Adrenal gland (tissue), 5 donors: ENCODE results near the gene GLIS1.

Experiments used
- POLR2A ChIP-seq, 2 donors: fragments of 450-650 bp; IDR thresholded peaks; one replicate each; pipeline ENCODE4 v1.6.1; 2017; ENCODE audit warnings: antibody characterized with exemption in 2 of 2, mild to moderate bottlenecking in 2 of 2, moderate library complexity in 1 of 2
- TF ChIP-seq, protein P1 (sequence below), 6 experiments: fragments of 450-650 bp in 4 of 6; fragments of 200-600 bp in 2 of 6; sonication (generic) in 1 of 6; IDR thresholded peaks; 1 replicate in 5 of 6; 2 replicates in 1 of 6; pipeline versions ENCODE4 v1.5.1 to v1.8.0; 2016 to 2021; ENCODE audit warnings: antibody characterized with exemption in 6 of 6, mild to moderate bottlenecking in 2 of 6, moderate library complexity in 1 of 6
- donor health status: DM: no; HTN: no; CAD: no.

GRCh38 chr1:53712276-53712675 is 26.7 kb downstream of the GLIS1 start:
- TF ChIP-seq, protein P1, sequence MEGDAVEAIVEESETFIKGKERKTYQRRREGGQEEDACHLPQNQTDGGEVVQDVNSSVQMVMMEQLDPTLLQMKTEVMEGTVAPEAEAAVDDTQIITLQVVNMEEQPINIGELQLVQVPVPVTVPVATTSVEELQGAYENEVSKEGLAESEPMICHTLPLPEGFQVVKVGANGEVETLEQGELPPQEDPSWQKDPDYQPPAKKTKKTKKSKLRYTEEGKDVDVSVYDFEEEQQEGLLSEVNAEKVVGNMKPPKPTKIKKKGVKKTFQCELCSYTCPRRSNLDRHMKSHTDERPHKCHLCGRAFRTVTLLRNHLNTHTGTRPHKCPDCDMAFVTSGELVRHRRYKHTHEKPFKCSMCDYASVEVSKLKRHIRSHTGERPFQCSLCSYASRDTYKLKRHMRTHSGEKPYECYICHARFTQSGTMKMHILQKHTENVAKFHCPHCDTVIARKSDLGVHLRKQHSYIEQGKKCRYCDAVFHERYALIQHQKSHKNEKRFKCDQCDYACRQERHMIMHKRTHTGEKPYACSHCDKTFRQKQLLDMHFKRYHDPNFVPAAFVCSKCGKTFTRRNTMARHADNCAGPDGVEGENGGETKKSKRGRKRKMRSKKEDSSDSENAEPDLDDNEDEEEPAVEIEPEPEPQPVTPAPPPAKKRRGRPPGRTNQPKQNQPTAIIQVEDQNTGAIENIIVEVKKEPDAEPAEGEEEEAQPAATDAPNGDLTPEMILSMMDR (IDR thresholded peaks at IDR 0.05): no peak
- TF ChIP-seq POLR2A (IDR thresholded peaks at IDR 0.05): no peak
